ENCODE measurements around the gene KCTD6.

DNA sequence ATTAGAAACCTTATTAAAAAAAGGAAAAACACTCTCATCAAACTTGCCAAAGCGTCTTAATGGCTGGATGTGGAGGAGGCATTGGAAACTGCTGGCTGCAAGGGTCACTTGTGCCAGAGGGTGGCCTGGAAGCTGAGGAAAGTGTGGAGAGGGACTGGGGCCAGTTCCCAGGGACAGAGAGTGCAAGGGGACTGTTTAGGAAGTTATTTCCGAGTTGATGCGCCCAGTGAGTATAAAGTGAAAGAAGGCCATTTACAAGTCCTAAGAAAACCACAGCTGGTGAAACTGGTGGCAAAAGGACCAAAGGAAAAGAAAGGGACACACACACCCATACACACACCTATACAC, 7.2 kb upstream of the KCTD6 start:
- TF ChIP-seq TAF1 (IDR thresholded peaks at IDR 0.05; ENCODE audit: borderline replicate concordance, insufficient read depth, low read length): no peak
- TF ChIP-seq SIN3A (IDR thresholded peaks at IDR 0.05; ENCODE audit: borderline replicate concordance, insufficient read depth, low read length): no peak
- no peak for TF ChIP-seq POLR2AphosphoS5 (IDR thresholded peaks at IDR 0.05; ENCODE audit: low read depth, low read length)
- TF ChIP-seq REST (IDR thresholded peaks at IDR 0.05; ENCODE audit: insufficient read depth in 1 of 2, low read depth in 2 of 2, low read length in 2 of 2): no peak
